Neural cell (in vitro differentiated cells): ENCODE data around the gene GLT8D2. TPM values are rescaled to one million over a fixed set of nuclear protein-coding genes. Genes with fewer than 3 reads are reported as not detected.

Experiments
- H2AFZ ChIP-seq: fragments of 200-600, 300-800 bp; sonication (generic), shearing (Covaris generic); 2 replicates; pipeline ENCODE4 v1.6.0; 2014; ENCODE audit warnings: low read depth, mild to moderate bottlenecking, antibody characterized with exemption, low read length, moderate library complexity
- H3F3A ChIP-seq: fragments of 200-600 bp; shearing (Covaris generic); 2 replicates; pipeline ENCODE4 v1.6.1; 2016; ENCODE audit warnings: mild to moderate bottlenecking, moderate library complexity, mixed read lengths, antibody characterized with exemption, low read length; ENCODE audit not compliant: insufficient read depth, poor library complexity, severe bottlenecking
- H3K27ac ChIP-seq: fragments of 200-600, 300-800 bp; sonication (generic), shearing (Covaris generic); 2 replicates; pipeline ENCODE4 v1.5.1; 2014; ENCODE audit warnings: mild to moderate bottlenecking, low read length, moderate library complexity
- H3K27me3 ChIP-seq: fragments of 300-800, 200-600 bp; sonication (generic), shearing (Covaris generic); 2 replicates; pipeline ENCODE4 v1.6.0; 2014; ENCODE audit warnings: mild to moderate bottlenecking, low read depth, low read length, moderate library complexity; ENCODE audit not compliant: insufficient read depth
- H3K36me3 ChIP-seq: fragments of 300-800, 200-600 bp; sonication (generic), shearing (Covaris generic); 2 replicates; pipeline ENCODE4 v1.5.1; 2014; ENCODE audit warnings: mild to moderate bottlenecking, antibody characterized with exemption, low read length, moderate library complexity; ENCODE audit not compliant: insufficient read depth
- H3K4me2 ChIP-seq: fragments of 300-800, 200-600 bp; sonication (generic), shearing (Covaris generic); 2 replicates; pipeline ENCODE4 v1.6.0; 2014; ENCODE audit warnings: mild to moderate bottlenecking, low read length
- H3K4me3 ChIP-seq: fragments of 300-800, 200-600 bp; sonication (generic), shearing (Covaris generic); 2 replicates; pipeline ENCODE4 v1.5.1; 2014; ENCODE audit warnings: mild to moderate bottlenecking, low read length, moderate library complexity
- H3K79me2 ChIP-seq: fragments of 200-600 bp; shearing (Covaris generic); replicated peaks from 2 replicates; pipeline ENCODE4 v1.6.0; 2014; ENCODE audit warnings: mild to moderate bottlenecking, low read length, moderate library complexity; ENCODE audit not compliant: insufficient read depth
- H3K9ac ChIP-seq: fragments of 300-800, 200-600 bp; sonication (generic), shearing (Covaris generic); 2 replicates; pipeline ENCODE4 v1.6.1; 2016; ENCODE audit warnings: mild to moderate bottlenecking, low read length, mixed read lengths
- H3K9me2 ChIP-seq: fragments of 200-600 bp; shearing (Covaris generic); 2 replicates; pipeline ENCODE4 v1.6.1; 2016; ENCODE audit warnings: mild to moderate bottlenecking, low read length, mixed read lengths; ENCODE audit not compliant: insufficient read depth
- H3K9me3 ChIP-seq: fragments of 200-600, 300-800 bp; sonication (generic), shearing (Covaris generic); 2 replicates; pipeline ENCODE4 v1.6.1; 2016; ENCODE audit warnings: mild to moderate bottlenecking, mixed run types, low read length, moderate library complexity, mixed read lengths
- H4K20me1 ChIP-seq: fragments of 200-600 bp; shearing (Covaris generic); 2 replicates; pipeline ENCODE4 v1.6.1; 2016; ENCODE audit warnings: mild to moderate bottlenecking, mixed run types; ENCODE audit not compliant: insufficient read depth
- CTCF ChIP-seq: fragments of 450-650 bp; IDR thresholded peaks from 2 replicates; pipeline ENCODE4 v1.5.1; 2014; ENCODE audit warnings: antibody characterized with exemption, mild to moderate bottlenecking, moderate library complexity; ENCODE audit not compliant: poor library complexity, severe bottlenecking
- EP300 ChIP-seq: fragments of 450-650 bp; conservative IDR thresholded peaks from 2 replicates; pipeline ENCODE4 v1.6.1; 2014; ENCODE audit warnings: antibody characterized with exemption, mild to moderate bottlenecking, moderate library complexity; ENCODE audit not compliant: poor library complexity, severe bottlenecking
- EZH2 ChIP-seq: fragments of 200-600, 300-800 bp; shearing (Covaris generic), sonication (generic); IDR thresholded peaks from 2 replicates; pipeline ENCODE4 v1.6.1; 2014; ENCODE audit warnings: antibody characterized with exemption, low read length, borderline replicate concordance, mild to moderate bottlenecking; ENCODE audit not compliant: insufficient read depth, poor library complexity, severe bottlenecking
- MXI1 ChIP-seq: fragments of 450-650 bp; conservative IDR thresholded peaks from 2 replicates; pipeline ENCODE4 v1.6.1; 2014; ENCODE audit warnings: antibody characterized with exemption, mild to moderate bottlenecking; ENCODE audit not compliant: poor library complexity, severe bottlenecking
- POLR2AphosphoS5 ChIP-seq: IDR thresholded peaks from 2 replicates; pipeline ENCODE4 v1.6.1; 2012
- RAD21 ChIP-seq: fragments of 450-650 bp; conservative IDR thresholded peaks from 2 replicates; pipeline ENCODE4 v1.6.1; 2014; ENCODE audit warnings: antibody characterized with exemption, mild to moderate bottlenecking, moderate library complexity
- REST ChIP-seq: IDR thresholded peaks from 2 replicates; pipeline ENCODE4 v1.6.1; 2012; ENCODE audit warnings: borderline replicate concordance
- SMC3 ChIP-seq: fragments of 450-650 bp; conservative IDR thresholded peaks from 2 replicates; pipeline ENCODE4 v1.6.1; 2014; ENCODE audit warnings: antibody characterized with exemption, mild to moderate bottlenecking, moderate library complexity; ENCODE audit not compliant: poor library complexity
- TAF1 ChIP-seq: IDR thresholded peaks from 2 replicates; pipeline ENCODE4 v1.6.1; 2012; ENCODE audit warnings: low read depth
- polyA plus RNA-seq: library from polyadenylated mRNA; depleted of rRNA; stranded (reverse); fragments of >200 nt; gene quantifications from 2 replicates; pipeline ENCODE4 v1.2.3, GENCODE V29; 2014

Gene GLT8D2
- polyA plus RNA-seq, 1 donor from 2014 or later, result 8.3 TPM

- no peaks in the 10 kb centered on the region for H3F3A ChIP-seq
- no peak overlapping the region for H3K9ac ChIP-seq
- no peak overlapping the region for H3K4me3 ChIP-seq
- H3K27me3 ChIP-seq, result no peaks in the 10 kb centered on the region
- H3K4me2 ChIP-seq, result no peak overlapping the region
- H3K9me3 ChIP-seq, result no peaks in the 10 kb centered on the region
- H2AFZ ChIP-seq, result no peak overlapping the region
- H3K27ac ChIP-seq, result no peak overlapping the region
- peaks cover 60% of the 10 kb centered on the region for H3K79me2 ChIP-seq
- H3K36me3 ChIP-seq, result no peaks in the 10 kb centered on the region
- no peak for TF ChIP-seq POLR2AphosphoS5
- no peak for TF ChIP-seq MXI1
- no peak for TF ChIP-seq SMC3
- no peak for TF ChIP-seq EZH2
- TF ChIP-seq RAD21, result no peak
- no peaks in the 10 kb centered on the region for H3K9me2 ChIP-seq
- H4K20me1 ChIP-seq, result no peaks in the 10 kb centered on the region
Measured at GRCh38 chr12:103975368-103975767, 74.6 kb downstream of the GLT8D2 start.

- H3K27ac ChIP-seq, result no peak overlapping the region
- H2AFZ ChIP-seq, result no peak overlapping the region
- no peaks in the 10 kb centered on the region for H3K27me3 ChIP-seq
- H3K79me2 ChIP-seq, result peaks cover 75% of the 10 kb centered on the region
- H3K4me2 ChIP-seq, result no peak overlapping the region
- no peak overlapping the region for H3K4me3 ChIP-seq
- no peaks in the 10 kb centered on the region for H4K20me1 ChIP-seq
- no peaks in the 10 kb centered on the region for H3F3A ChIP-seq
- no peaks in the 10 kb centered on the region for H3K36me3 ChIP-seq
- H3K9me3 ChIP-seq, result no peaks in the 10 kb centered on the region
- no peak overlapping the region for H3K9ac ChIP-seq
- no peak for TF ChIP-seq SMC3
- TF ChIP-seq EP300, result no peak
- no peak for TF ChIP-seq EZH2
- no peak for TF ChIP-seq TAF1
- TF ChIP-seq MXI1, result no peak
- no peak for TF ChIP-seq CTCF
- TF ChIP-seq REST, result no peak
- TF ChIP-seq RAD21, result no peak
- no peak for TF ChIP-seq POLR2AphosphoS5
- no peaks in the 10 kb centered on the region for H3K9me2 ChIP-seq
Measured at GRCh38 chr12:103973909-103974308, 76.1 kb downstream of the GLT8D2 start.
